Natural killer cell treated with Interleukin-12 subunit alpha and Interleukin-12 subunit beta and Interleukin-15 and Interleukin-18, amount 100 ng/mL, for 72 hours (primary cell): ENCODE measurements around the gene ERVH48-1. TPM values are rescaled to one million over a fixed set of nuclear protein-coding genes. Genes with fewer than 3 reads are reported as not detected.
"Not testable (repeated sequence)": the region's sequence is repeated elsewhere in the genome, so short reads cannot be mapped to it uniquely, and the experiment has no call there.

Experiments
- ATAC-seq, 2 donors: fragments of 150-1000 bp; cut with Tn5 transposase in 1 of 2; sonication (Bioruptor Pico), chemical (Tn5 transposase) in 1 of 2; 2 replicates each; pipeline ENCODE4 v1.10.0; 2021
- DNase-seq: peaks from one replicate; pipeline ENCODE4 v3.0.0; 2022; ENCODE audit warnings: low spot score
- H3K27ac Mint-ChIP-seq, 2 donors: 1 replicate in 1 of 2; 2 replicates in 1 of 2; pipeline ENCODE4 v1.8.0; 2022; ENCODE audit warnings: mixed read lengths in 2 of 2, mild to moderate bottlenecking in 1 of 2, moderate library complexity in 1 of 2
- H3K27me3 Mint-ChIP-seq, 2 donors: 1 replicate in 1 of 2; 2 replicates in 1 of 2; pipeline ENCODE4 v1.8.0; 2022; ENCODE audit warnings: mixed read lengths in 2 of 2
- H3K36me3 Mint-ChIP-seq: one replicate; pipeline ENCODE4 v1.8.0; 2022; ENCODE audit warnings: mixed read lengths
- H3K4me1 Mint-ChIP-seq, 2 donors: 1 replicate in 1 of 2; 2 replicates in 1 of 2; pipeline ENCODE4 v1.8.0; 2022; ENCODE audit warnings: low read depth in 2 of 2, mixed read lengths in 2 of 2, mild to moderate bottlenecking in 1 of 2
- H3K4me3 Mint-ChIP-seq: one replicate; pipeline ENCODE4 v1.8.0; 2022; ENCODE audit warnings: mixed read lengths
- H3K9me3 Mint-ChIP-seq: 2 replicates; pipeline ENCODE4 v1.8.0; 2022; ENCODE audit warnings: mixed read lengths
- total RNA-seq, 2 donors: library from RNA; stranded (reverse); gene quantifications; one replicate each; pipeline ENCODE4 v1.2.3, GENCODE V29; 2022

The ERVH48-1 gene
- total RNA-seq, 2 donors from 2014 or later: not detected

DNA sequence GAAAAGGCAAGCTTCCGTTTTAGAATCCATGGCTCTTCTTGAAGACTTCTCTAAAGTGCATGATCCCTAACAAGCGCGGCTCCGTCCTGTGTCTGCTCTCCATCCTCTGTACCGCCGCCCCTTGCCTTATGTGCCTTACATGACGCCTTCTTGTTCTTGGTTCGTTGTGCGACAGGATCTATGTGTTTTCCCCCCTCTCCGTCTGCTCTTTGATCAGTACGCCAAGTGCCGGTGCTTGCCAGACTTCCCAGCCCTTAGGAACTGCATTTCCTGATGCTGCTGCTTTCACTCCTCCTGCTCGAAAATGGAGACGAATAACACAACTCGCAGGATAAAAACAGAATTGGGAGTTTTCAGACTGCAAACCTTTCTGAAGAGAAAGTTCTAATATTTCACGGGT is 19.2 kb downstream of the ERVH48-1 start:
- peaks cover 0 to 5% of the 10 kb centered on the region in 2 donors for H3K4me1 Mint-ChIP-seq
- ATAC-seq: no peak
- no peaks in the 10 kb centered on the region for H3K27me3 Mint-ChIP-seq
- DNase-seq: no peak
- no peak overlapping the region for H3K27ac Mint-ChIP-seq
- peaks cover 19% of the 10 kb centered on the region for H3K36me3 Mint-ChIP-seq
- no peak overlapping the region for H3K4me3 Mint-ChIP-seq
- H3K9me3 Mint-ChIP-seq: no peaks in the 10 kb centered on the region

DNA sequence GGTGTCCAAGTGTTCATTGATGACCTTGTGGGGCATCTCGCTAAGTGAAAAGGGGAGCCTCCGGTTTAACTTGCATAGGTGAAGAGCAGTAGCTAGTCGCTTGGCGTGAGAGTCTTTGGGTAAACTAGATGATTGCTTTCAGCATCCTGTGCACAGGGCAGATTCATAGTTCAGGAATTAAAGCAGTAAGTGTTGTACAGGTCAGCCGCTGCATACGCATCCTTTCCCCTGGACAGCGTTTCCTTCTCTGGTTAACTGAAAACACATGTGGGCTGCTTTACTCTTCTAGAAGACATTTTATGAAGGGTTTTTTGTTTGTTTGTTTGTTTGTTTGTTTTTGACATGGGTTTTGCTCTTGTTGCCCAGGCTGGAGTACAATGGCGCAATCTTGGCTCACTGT is 20.2 kb downstream of the ERVH48-1 start:
- Mint-ChIP-seq H3K27me3 (no peaks in the 10 kb centered on the region), H3K27ac (no peak overlapping the region), H3K36me3 (peaks cover 15% of the 10 kb centered on the region), H3K4me3 (no peak overlapping the region), H3K4me1 (peaks cover 0 to 5% of the 10 kb centered on the region in 2 donors), H3K9me3 (no peaks in the 10 kb centered on the region)
- no peak for DNase-seq
- no peak for ATAC-seq

DNA sequence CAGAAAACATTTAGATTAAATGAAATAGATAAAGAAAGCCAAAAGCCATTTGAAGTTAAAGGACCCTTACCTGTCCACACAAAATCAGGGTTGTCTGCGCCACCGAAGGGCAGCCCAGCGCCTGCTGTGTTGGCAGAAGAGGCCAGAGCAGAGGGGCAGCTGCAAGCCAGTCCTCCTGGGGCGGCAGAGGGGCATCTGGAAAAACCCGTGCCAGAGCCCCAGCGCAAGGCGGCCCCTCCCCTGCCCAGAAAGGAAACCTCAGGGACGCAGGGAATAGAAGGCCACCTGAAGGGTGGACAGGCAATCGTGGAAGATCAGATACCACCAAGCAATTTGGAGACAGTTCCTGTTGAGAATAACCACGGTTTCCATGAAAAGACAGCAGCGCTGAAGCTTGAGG is 21.6 kb downstream of the ERVH48-1 start:
- Mint-ChIP-seq H3K27me3 (no peaks in the 10 kb centered on the region), H3K4me1 (peaks cover 0 to 7% of the 10 kb centered on the region in 2 donors), H3K9me3 (no peaks in the 10 kb centered on the region), H3K36me3 (peaks cover 12% of the 10 kb centered on the region), H3K4me3 (no peak overlapping the region), H3K27ac (no peak overlapping the region)
- ATAC-seq (no peak), DNase-seq (no peak)

DNA sequence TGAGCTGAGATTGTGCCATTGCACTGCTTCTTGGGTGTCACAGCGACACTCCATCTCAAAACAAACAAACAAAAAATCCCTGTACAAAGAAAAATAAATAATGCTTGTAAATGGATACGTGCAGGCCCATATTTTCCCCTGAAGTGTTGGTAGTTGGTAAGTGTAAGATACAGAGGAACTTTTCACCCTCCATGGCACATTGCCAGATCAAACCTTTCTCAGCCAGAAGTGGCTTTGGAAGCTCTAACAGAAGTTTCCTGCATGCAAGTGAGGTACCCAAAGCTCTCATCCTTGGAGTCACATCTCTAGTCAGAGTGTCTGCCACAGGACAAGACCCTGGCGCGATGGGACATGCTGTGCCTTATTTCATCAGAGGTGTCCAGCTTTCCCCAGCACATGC is 25.0 kb downstream of the ERVH48-1 start:
- no peak for ATAC-seq
- peaks cover 12% of the 10 kb centered on the region for H3K36me3 Mint-ChIP-seq
- DNase-seq: no peak
- H3K27ac Mint-ChIP-seq: no peak overlapping the region
- H3K4me3 Mint-ChIP-seq: no peak overlapping the region
- no peaks in the 10 kb centered on the region for H3K27me3 Mint-ChIP-seq
- no peaks in the 10 kb centered on the region for H3K9me3 Mint-ChIP-seq
- H3K4me1 Mint-ChIP-seq: peaks cover 6 to 10% of the 10 kb centered on the region in 2 donors

DNA sequence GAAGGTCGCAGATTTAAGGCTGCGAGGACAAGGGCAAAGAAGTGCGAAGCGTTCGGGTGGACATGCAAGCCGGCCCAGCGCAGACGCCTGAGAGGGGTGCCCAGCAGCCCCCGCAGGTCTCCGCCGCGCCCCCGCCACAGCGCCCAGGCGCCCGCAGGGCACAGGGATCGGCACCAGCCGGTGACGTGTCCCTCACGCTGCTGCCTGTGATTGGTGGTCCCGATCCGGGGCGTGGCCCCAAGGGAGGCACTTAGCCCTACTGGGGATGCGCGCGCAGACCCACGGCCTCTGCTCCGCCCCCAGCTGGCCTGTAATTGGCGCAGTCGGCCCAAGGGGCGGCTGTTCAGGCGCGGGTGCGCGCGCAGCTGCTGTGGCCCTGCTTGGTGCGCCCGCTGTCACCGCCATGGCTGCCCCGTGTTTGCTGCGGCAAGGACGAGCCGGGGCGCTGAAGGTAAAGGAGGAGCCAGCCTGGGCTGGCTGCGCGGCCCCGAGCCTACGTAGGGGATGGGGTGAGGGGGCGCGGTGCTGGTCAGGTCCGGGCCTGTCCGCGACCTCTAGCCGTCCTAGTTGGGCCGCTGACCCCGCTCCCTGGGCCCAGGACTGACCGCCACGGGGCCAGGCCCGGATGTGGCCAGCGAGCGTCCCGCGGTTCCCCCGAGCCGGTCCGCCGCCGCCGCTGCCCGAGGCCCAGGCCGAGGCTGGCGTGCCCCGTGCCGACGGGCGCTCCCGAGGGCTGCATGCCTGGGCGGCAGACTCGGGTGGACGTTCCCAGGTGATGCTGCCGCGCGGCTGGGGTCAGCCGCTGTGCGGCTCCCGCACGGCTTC is 32.3 kb downstream of the ERVH48-1 start, which contains the start of gene NDUFV3:
Gene NDUFV3 (plus strand): TSS at position 379 of the 825 bp plus-strand sequence. CDS start 25 bp downstream, at position 404.
- Mint-ChIP-seq H3K4me1 (peaks cover 7 to 11% of the 10 kb centered on the region in 2 donors), H3K36me3 (peaks cover 2% of the 10 kb centered on the region), H3K27ac (peak within 1 kb of the TSS; percentile 84), H3K4me3 (peak within 1 kb of the TSS; percentile 93), H3K9me3 (no peaks in the 10 kb centered on the region), H3K27me3 (no peaks in the 10 kb centered on the region)
- DNase-seq: peak; percentile 99
- peak; percentile 96 to 98 for ATAC-seq

DNA sequence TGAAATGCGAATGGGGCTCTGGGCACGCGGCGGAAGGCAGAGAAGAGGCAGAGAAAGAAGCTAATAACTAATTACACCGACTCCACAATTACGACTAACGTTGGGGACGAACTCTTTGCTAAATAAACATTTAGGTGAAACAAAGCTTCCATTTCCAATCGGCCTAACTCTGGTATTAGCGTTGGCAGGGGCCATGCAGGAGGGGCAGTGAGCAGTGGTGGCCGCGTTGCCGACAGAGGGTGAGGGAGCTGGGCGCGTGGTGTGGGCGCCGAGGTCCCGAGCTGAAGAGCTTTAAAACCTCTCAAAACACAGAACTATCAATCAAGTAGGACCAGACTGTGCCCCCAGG is 32.9 kb downstream of the ERVH48-1 start:
- Mint-ChIP-seq H3K9me3 (no peaks in the 10 kb centered on the region), H3K4me3 (peak overlapping the region; percentile 93), H3K4me1 (peaks cover 6 to 10% of the 10 kb centered on the region in 2 donors), H3K27ac (peak overlapping the region; percentile 84), H3K27me3 (no peaks in the 10 kb centered on the region), H3K36me3 (no peaks in the 10 kb centered on the region)
- ATAC-seq: peak in 1 of 2 donors; percentile 18
- no peak for DNase-seq

DNA sequence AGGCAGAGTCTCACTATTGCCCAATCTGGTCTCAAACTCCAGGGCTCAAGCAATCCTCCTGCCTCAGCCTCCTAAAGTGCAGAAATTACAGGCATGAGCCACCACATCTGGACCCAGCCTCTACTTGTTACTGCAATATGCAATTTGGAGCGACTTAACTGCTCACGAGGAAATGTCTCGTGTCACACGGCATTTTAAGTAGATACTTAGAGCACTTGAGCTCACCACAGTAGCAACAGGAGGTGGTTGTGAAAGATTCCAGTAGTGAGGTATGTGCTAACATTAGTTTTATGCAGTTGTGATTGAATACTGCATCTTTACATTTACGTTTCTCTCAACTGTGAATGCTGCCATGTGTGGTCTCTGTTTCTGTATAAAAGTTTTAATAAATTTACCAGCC is 38.1 kb downstream of the ERVH48-1 start:
- DNase-seq (no peak), ATAC-seq (no peak)
- H3K27ac Mint-ChIP-seq: no peak overlapping the region
- no peak overlapping the region for H3K4me3 Mint-ChIP-seq
- H3K9me3 Mint-ChIP-seq: no peaks in the 10 kb centered on the region
- H3K27me3 Mint-ChIP-seq: no peaks in the 10 kb centered on the region
- no peaks in the 10 kb centered on the region for H3K36me3 Mint-ChIP-seq
- H3K4me1 Mint-ChIP-seq: peaks cover 1 to 2% of the 10 kb centered on the region in 2 donors

DNA sequence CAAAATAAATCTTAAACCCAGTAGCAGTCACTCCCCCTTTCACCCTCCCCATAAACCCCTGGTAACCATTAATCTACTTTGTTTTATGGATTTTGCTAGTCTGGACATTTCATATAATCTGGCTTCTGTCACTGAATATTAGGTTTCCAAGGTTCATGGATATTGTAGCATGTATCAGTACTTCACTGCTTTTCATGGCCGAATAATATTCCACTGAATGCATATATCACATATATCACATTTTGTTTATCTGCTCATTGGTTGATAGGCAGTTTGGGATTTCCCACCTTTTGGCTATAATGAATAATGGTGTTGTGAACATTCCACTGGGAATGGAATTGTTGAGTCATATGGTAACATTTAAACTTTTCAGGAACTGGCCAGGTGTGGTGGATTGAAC is 41.5 kb downstream of the ERVH48-1 start:
- H3K36me3 Mint-ChIP-seq: no peaks in the 10 kb centered on the region
- H3K9me3 Mint-ChIP-seq: no peaks in the 10 kb centered on the region
- ATAC-seq (no peak), DNase-seq (no peak)
- peaks cover 15 to 20% of the 10 kb centered on the region in 2 donors for H3K4me1 Mint-ChIP-seq
- H3K27ac Mint-ChIP-seq: no peak overlapping the region
- no peaks in the 10 kb centered on the region for H3K27me3 Mint-ChIP-seq
- H3K4me3 Mint-ChIP-seq: no peak overlapping the region

DNA sequence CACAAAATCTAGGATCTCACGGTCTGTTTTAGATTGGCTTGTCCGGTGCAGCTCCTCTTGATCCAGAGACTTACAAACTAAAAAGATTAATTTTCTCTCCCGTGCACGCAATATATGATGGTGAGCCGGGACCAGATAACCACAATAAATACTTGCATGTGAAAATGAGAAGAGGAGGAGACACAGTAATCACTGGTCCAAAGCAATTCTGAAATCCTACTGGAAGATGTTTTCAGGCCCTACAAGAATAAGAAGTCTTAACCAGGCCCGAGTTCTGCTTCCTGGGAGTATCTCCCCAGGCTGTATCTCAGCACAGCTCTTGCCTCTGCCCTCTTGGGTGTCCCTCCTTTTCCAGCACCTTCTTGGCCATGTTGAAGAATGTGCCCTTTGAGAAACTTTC is 45.1 kb downstream of the ERVH48-1 start:
- Mint-ChIP-seq H3K9me3 (no peaks in the 10 kb centered on the region), H3K36me3 (peaks cover 7% of the 10 kb centered on the region), H3K4me3 (peak overlapping the region; percentile 99), H3K27me3 (no peaks in the 10 kb centered on the region), H3K27ac (peak overlapping the region; percentile 98 to 99), H3K4me1 (peaks cover 24 to 29% of the 10 kb centered on the region in 2 donors)
- ATAC-seq (no peak), DNase-seq (no peak)

DNA sequence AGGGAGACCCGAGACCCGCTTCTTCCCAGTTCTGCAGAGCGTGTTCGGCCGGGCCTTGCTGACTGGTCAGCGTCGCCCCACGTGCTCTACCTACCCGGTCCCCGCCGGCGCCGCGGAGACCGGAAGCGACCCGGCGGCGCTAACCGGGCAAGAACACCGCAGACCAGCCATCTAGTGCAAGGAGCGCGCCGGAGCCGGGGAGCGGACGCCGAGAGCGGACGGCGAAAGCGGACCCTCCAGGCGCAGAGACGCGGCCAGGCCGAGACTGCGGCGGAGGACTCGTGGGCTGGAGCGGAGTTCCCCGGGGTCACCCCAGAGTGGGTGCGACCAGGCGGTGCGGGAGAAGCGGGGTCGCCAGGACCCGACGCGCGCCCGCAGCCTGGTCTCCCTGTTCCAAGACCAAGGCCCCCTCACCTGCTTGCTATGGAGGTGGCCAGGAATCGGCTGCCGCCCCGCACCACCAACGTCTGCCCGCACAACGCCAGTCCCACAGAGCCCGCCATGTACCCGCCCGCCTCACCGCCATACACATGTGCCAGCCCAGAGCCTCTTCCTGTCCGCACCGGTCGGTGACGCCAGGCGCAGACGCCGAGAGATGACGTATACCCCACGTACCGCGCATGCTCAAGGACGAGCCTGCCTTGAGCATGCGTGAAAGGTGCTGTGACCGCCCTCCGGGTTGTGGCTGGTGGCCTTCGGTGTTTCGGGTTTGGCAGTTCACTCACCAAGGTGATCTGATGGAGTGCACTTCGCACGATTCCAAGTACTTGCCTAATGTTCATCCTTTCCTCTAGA is 46.2 kb downstream of the ERVH48-1 start, which contains the start of gene WDR4:
Gene WDR4 (minus strand): TSS at position 547 of the 795 bp plus-strand sequence. CDS start 44 bp downstream, at position 503.
- H3K4me1 Mint-ChIP-seq: peaks cover 24 to 29% of the 10 kb centered on the region in 2 donors
- H3K4me3 Mint-ChIP-seq: peak within 1 kb of the TSS; percentile 99
- peak; percentile 97 for ATAC-seq
- peak within 1 kb of the TSS; percentile 98 to 99 for H3K27ac Mint-ChIP-seq
- H3K36me3 Mint-ChIP-seq: peaks cover 7% of the 10 kb centered on the region
- no peaks in the 10 kb centered on the region for H3K27me3 Mint-ChIP-seq
- peak; percentile 97 for DNase-seq
- H3K9me3 Mint-ChIP-seq: no peaks in the 10 kb centered on the region

DNA sequence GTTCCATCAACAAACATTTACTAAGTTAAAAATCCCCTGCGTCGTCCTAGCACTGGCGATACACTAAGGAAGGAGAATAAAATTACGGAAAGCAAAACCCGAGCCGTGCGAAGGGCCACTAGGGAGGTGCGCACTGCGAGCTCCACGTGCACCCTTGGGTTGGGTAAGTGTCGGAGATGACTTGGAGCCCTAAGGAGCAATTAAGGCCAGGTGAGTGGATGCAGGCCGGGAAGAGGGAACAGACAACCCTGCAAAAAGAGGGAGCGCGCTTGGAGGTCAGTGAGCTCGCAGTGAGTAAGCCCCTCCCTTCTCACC is 46.8 kb downstream of the ERVH48-1 start:
- DNase-seq (no peak), ATAC-seq (peak; percentile 2 to 5)
- Mint-ChIP-seq H3K27ac (peak overlapping the region; percentile 98 to 99), H3K9me3 (no peaks in the 10 kb centered on the region), H3K4me3 (peak overlapping the region; percentile 99), H3K4me1 (peaks cover 24 to 29% of the 10 kb centered on the region in 2 donors), H3K27me3 (no peaks in the 10 kb centered on the region), H3K36me3 (peaks cover 7% of the 10 kb centered on the region)

DNA sequence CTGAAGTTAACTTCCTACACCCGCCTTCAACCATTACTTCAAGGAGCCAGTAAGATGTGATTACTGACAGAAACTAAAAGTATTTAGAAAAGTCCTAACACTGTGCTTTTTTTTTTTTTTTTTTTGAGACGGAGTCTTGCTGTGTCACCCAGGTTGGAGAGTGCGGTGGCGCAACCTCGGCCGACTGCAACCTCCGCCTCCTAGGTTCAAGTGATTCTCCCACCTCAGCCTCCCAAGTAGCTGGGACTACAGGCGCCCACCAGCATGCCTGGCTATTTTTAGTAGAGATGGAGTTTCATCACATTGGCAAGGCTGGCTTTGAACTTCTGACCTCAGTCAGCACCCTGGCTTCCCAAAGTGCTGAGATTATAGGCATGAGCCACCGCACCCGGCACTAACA is 49.6 kb downstream of the ERVH48-1 start:
- peaks cover 24% of the 10 kb centered on the region in 2 donors for H3K4me1 Mint-ChIP-seq
- not testable (repeated sequence) for H3K27ac Mint-ChIP-seq, H3K9me3 Mint-ChIP-seq, H3K4me3 Mint-ChIP-seq, H3K27me3 Mint-ChIP-seq, DNase-seq, ATAC-seq
- H3K36me3 Mint-ChIP-seq: peaks cover 16% of the 10 kb centered on the region

DNA sequence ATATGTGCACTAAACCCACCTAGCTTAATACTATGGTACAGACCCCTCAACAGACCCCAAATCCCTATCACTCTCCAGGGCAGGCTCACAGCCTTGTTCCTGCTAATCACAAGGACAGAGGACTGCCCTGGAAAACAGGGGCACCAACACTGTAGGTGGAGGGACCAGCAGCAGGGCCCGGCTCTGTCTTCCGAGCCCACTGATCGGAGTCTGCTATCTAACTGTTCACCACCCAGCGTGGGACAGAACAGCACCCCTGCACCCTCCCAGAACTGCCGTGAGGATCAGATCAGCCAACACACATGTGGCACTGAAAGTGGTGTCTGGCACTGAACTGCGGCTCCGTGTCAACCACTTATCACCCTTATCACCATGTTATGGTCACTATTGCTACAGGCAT is 52.3 kb downstream of the ERVH48-1 start:
- no peak overlapping the region for H3K27ac Mint-ChIP-seq
- no peaks in the 10 kb centered on the region for H3K27me3 Mint-ChIP-seq
- H3K4me1 Mint-ChIP-seq: peaks cover 2 to 8% of the 10 kb centered on the region in 2 donors
- DNase-seq (no peak), ATAC-seq (peak in 1 of 2 donors; percentile 33)
- H3K36me3 Mint-ChIP-seq: peaks cover 14% of the 10 kb centered on the region
- no peaks in the 10 kb centered on the region for H3K9me3 Mint-ChIP-seq
- H3K4me3 Mint-ChIP-seq: no peak overlapping the region

DNA sequence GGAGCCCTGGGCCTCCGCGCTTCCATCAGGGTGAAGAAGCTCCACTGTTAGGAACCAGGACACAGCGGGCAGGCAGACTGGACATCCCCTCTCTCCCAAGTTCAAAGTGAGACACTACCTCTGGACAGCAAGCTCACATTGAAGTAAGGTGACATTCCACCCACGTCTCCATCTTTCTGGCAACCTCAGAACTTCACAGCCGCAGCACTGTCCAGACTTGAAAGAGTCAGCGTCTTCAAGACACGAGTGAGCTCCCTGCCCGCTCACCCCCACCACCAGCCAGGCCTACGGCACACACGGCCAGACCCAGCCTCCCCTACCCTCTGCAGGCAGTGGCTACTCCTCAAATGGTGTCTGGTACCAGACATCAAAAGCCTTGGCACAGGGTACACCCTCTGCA is 57.2 kb downstream of the ERVH48-1 start:
- H3K27me3 Mint-ChIP-seq: no peaks in the 10 kb centered on the region
- H3K4me1 Mint-ChIP-seq: peaks cover 0 to 18% of the 10 kb centered on the region in 2 donors
- H3K9me3 Mint-ChIP-seq: no peaks in the 10 kb centered on the region
- ATAC-seq: no peak
- no peak overlapping the region for H3K4me3 Mint-ChIP-seq
- DNase-seq: no peak
- no peak overlapping the region for H3K27ac Mint-ChIP-seq
- H3K36me3 Mint-ChIP-seq: peaks cover 9% of the 10 kb centered on the region
